Fibroblast of lung (primary cell): ENCODE measurements around the gene SEC14L1.

ENCODE experiments used
- EZH2 ChIP-seq: IDR thresholded peaks from 2 replicates; pipeline ENCODE4 v1.5.1; 2012; ENCODE audit warnings: low read length, control low read depth, mild to moderate bottlenecking; ENCODE audit errors: missing control alignments
- TF ChIP-seq, protein P1 (sequence below), 2 donors: IDR thresholded peaks in 1 of 2; conservative IDR thresholded peaks in 1 of 2; 1 replicate in 1 of 2; 2 replicates in 1 of 2; pipeline ENCODE4 v1.5.1; 2011 to 2012; ENCODE audit warnings: low read length in 2 of 2, control low read depth in 1 of 2, inconsistent platforms in 1 of 2, low read depth in 1 of 2, mild to moderate bottlenecking in 1 of 2

DNA sequence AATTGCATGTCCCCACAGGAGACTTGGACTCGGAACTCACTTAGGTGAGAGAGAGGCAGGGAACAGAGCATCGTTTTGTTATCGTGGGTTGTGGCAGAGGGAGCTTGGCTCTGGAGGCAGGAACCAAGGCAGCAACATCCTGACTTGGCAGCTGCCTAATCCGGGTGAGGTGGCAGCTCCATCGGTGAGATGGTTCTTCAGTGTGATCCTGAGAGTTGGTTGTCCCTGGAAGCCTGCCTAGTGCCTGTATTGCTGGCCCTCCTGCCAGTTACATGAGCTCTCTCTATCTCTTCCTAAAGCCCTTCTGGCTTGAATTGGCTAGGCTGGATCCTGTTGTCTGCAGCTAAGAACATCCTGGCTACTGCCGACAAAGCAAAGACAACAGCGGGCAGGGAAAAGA is 19.9 kb upstream of the SEC14L1 start:
- TF ChIP-seq, protein P1, sequence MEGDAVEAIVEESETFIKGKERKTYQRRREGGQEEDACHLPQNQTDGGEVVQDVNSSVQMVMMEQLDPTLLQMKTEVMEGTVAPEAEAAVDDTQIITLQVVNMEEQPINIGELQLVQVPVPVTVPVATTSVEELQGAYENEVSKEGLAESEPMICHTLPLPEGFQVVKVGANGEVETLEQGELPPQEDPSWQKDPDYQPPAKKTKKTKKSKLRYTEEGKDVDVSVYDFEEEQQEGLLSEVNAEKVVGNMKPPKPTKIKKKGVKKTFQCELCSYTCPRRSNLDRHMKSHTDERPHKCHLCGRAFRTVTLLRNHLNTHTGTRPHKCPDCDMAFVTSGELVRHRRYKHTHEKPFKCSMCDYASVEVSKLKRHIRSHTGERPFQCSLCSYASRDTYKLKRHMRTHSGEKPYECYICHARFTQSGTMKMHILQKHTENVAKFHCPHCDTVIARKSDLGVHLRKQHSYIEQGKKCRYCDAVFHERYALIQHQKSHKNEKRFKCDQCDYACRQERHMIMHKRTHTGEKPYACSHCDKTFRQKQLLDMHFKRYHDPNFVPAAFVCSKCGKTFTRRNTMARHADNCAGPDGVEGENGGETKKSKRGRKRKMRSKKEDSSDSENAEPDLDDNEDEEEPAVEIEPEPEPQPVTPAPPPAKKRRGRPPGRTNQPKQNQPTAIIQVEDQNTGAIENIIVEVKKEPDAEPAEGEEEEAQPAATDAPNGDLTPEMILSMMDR (conservative IDR thresholded peaks at IDR 0.05 in 1 of 2, IDR thresholded peaks at IDR 0.05 in 1 of 2; ENCODE audit: low read depth in 1 of 2, low read length in 2 of 2), result no peak
- no peak for TF ChIP-seq EZH2
